ENCODE measurements around the gene ILDR1.
"Not testable (repeated sequence)": the region's sequence is repeated elsewhere in the genome, so short reads cannot be mapped to it uniquely, and the experiment has no call there.

ILDR1 gene

DNA sequence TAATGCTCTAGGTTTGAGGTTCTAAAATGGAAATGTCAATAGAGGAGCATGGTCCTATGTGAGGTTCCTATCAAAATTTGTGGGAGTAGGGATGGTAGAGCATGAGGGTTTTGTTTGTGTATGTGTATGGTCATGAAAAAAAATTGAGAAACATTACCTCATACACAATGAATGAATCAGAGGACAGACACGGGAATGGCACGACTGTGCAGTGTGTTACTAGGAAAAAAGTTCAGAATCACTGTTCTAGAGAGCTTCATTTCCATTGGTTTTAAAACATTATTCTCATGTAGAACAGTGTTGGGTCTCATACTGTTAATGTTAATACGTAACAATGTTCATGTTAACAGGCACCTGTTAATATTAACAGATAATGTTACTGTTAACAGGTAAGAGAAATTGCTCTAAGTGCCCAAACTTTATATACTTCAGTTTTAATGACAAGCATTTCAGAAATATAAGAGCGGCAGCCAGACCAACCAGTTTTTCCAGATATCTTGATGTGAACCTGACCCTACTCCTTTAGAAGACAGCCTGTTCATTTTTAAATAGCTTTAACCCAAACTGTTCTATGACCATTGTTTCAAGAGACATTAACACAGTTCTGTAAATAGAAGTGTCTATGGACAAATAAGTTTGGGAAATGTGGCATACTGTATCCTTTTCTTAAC is 79.8 kb downstream of the ILDR1 start:
- no peak for DNase-seq

DNA sequence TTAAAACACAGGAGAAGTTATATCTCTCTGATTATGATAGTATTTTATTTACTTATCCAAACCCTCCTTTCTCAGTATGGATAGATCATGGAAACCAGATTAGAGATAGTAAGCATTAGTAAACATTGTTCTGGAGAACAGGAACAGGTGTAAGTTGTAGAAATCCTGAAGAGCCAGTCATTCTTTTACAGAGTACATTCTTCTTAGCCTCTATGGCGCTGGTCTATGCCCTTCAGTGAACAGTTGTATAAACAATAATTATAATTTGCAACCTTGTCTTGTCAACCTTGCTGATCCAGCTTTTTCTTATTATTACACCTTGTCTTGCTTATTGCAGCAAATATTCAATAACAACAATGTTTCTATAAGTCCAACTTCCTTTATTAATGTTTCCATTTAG is 80.5 kb downstream of the ILDR1 start:
- DNase-seq: no peak

DNA sequence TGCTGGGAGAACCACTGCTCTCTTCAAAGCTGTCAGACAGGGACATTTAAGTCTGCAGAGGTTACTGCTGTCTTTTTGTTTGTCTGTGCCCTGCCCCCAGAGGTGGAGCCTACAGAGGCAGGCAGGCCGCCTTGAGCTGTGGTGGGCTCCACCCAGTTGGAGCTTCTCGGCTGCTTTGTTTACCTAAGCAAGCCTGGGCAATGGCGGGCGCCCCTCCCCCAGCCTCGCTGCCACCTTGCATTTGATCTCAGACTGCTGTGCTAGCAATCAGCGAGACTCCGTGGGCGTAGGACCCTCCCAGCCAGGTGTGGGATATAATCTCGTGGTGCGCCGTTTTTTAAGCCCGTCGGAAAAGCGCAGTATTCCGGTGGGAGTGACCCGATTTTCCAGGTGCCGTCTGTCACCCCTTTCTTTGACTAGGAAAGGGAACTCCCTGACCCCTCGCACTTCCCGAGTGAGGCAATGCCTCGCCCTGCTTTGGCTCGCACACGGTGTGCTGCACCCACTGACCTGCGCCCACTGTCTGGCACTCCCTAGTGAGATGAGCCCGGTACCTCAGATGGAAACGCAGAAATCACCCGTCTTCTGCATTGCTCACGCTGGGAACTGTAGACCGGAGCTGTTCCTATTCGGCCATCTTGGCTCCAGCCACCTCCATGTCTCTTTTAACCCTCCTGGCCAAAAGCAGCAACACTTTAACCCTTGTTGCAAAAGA is 83.7 kb downstream of the ILDR1 start:
- DNase-seq: not testable (repeated sequence)
